ENCODE results near the gene MYOM1. TPM values are rescaled to one million over a fixed set of nuclear protein-coding genes. Genes with fewer than 3 reads are reported as not detected.

Gene MYOM1
- total RNA-seq, 1 donor = 0.86 TPM

DNA sequence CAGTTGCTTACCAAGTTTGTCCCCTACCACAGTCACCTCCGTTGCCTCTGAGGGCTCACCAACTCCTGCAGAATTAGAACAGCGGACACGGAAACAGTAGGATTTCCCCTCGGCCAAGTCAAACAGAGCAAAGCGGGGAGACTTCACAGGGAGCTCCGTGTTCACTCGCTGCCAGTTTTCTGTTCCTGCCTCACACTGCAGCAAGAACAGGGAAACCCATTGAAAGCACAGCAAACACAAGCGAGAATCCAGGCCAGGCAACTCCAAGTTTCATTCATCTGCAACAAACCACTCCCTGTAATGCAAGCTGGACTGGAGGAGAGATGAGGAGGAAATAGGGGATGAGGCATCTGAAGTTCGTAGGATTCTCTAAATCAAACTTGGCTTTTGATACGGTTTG is 84.2 kb downstream of the MYOM1 start:
- H3K4me3 ChIP-seq (ENCODE audit: low read depth, low read length) = no peak overlapping the region
- TF ChIP-seq, protein P1, sequence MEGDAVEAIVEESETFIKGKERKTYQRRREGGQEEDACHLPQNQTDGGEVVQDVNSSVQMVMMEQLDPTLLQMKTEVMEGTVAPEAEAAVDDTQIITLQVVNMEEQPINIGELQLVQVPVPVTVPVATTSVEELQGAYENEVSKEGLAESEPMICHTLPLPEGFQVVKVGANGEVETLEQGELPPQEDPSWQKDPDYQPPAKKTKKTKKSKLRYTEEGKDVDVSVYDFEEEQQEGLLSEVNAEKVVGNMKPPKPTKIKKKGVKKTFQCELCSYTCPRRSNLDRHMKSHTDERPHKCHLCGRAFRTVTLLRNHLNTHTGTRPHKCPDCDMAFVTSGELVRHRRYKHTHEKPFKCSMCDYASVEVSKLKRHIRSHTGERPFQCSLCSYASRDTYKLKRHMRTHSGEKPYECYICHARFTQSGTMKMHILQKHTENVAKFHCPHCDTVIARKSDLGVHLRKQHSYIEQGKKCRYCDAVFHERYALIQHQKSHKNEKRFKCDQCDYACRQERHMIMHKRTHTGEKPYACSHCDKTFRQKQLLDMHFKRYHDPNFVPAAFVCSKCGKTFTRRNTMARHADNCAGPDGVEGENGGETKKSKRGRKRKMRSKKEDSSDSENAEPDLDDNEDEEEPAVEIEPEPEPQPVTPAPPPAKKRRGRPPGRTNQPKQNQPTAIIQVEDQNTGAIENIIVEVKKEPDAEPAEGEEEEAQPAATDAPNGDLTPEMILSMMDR (IDR thresholded peaks at IDR 0.05; ENCODE audit: insufficient read depth, low read depth, low read length) = no peak
- no peak for DNase-seq (ENCODE audit: low read depth)

DNA sequence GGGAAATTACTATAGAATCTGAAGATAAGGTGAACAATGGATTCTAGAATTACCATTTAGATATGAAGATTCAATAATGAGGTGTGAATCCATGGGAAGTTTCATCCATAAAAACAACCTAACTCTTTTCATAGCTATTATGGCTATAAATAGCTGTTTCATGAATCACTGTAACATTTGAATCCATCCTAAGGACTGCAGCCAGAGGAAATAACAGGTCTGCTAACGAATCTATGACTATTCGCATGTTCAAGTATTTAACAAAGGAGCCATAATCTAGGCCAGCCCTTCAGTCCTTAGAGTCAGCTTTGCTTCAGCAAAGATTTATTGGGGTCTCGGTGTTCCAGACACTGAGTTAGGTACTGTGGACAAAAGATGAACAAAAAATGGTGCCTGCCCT is 87.1 kb downstream of the MYOM1 start:
- DNase-seq (ENCODE audit: low read depth) = no peak
- TF ChIP-seq, protein P1 (IDR thresholded peaks at IDR 0.05; ENCODE audit: insufficient read depth, low read depth, low read length) = no peak
- H3K4me3 ChIP-seq (ENCODE audit: low read depth, low read length) = no peak overlapping the region

DNA sequence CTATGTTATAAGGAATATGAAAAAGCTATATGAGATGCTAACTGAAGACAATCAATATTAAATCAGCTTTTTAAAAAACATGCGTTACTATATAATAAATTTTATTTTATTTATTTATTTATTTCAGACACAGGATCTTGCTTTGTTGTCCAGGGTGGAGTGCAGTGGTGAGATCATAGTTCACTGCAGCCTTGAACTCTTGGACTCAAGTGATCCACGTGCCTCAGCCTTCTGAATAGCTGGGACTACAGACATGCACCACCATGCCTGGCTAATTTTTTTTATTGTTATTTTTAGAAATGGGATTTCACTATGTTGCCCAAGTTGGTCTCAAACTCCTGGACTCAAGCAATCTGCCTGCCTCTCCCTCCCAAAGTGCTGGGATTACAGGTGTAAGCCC is 89.4 kb downstream of the MYOM1 start:
- no peak overlapping the region for H3K4me3 ChIP-seq (ENCODE audit: low read depth, low read length)
- no peak for DNase-seq (ENCODE audit: low read depth)
- TF ChIP-seq, protein P1 (IDR thresholded peaks at IDR 0.05; ENCODE audit: insufficient read depth, low read depth, low read length) = no peak

DNA sequence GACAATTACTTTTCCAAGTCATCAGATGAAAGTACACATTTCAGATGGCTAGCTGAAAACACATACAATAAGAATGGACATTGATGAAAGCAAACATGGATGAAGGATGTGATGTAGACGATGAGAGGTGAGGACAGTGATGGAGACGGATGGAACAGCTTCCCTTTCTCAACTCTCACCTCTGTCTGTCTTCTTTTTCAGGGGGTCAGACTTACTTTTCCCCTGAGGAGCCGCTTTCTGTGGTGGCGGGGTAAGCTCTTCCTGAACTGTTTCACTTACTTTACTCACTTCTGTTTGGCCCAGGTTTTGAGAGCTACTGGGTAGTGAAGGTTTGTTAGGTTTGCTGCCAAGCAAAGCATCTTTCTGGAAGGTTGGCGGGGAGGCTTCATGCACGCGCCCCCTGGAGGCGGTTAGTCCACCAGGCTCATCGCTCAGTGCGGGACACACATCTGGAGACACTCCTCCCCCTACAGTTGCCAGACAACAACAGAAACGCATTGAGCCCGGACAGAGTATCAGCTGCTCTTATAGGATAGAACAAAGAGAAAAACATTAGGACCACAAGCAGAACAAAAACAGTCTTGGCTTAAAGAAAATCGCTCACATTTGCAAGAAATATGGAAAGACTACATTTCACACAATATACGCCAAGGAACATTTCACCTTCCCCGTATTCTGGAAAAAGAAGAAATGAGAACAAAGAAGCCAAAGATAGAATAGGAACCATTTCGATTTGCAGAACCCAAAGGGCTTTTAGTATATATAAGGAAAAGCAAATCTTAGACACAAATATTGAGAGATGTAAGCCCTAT is 90.5 kb downstream of the MYOM1 start:
- H3K4me3 ChIP-seq (ENCODE audit: low read depth, low read length) = no peak overlapping the region
- TF ChIP-seq, protein P1 (IDR thresholded peaks at IDR 0.05; ENCODE audit: insufficient read depth, low read depth, low read length) = peak; percentile 94
- peak; percentile 83 for DNase-seq (ENCODE audit: low read depth)

DNA sequence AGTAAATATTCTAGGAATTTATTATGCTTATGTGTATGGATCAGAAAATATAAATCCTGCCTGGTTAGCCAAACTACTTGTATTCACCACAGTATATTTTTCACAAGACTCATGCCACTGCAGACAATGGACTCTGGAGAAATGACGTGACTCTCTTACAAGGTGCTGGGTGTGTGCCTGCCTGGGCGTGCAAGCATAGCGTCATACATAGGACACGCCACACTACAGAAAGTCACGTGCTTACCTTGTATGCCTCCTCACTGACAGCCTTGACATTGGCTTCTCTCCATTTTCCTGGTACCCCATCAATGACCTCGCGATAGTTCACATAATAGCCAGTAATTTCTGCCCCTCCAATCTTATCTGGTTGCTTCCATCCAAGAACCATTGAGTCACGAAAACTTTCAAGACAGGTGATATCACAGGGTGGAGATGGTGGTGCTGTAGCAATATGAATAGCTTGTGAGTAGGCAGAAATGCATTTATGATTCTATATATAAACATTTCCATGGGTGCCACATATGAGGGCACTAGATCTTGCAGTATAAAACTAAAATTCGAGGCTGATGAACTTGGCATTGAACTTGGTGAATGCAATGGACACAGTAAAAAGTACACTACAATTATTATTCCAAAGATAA is 93.2 kb downstream of the MYOM1 start:
- no peak overlapping the region for H3K4me3 ChIP-seq (ENCODE audit: low read depth, low read length)
- TF ChIP-seq, protein P1 (IDR thresholded peaks at IDR 0.05; ENCODE audit: insufficient read depth, low read depth, low read length) = no peak
- no peak for DNase-seq (ENCODE audit: low read depth)

DNA sequence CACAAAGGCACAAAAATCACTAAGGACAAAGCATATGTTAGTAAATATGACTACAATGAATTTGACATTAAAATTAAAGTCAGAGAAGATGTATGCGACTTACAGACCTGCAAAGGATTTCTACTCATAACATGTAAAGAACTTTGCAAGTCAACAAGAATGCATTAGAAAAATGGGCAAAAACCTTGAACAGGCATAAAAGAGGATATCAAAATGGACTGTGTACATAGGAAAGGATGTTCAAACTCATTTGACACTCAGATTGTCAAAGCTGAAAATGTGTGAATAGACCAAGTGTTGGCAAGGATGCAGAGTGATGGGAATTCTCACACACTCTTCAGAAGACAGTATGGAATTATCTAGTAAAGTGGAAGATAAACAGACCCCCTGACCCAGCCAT is 94.9 kb downstream of the MYOM1 start:
- DNase-seq (ENCODE audit: low read depth) = no peak
- TF ChIP-seq, protein P1 (IDR thresholded peaks at IDR 0.05; ENCODE audit: insufficient read depth, low read depth, low read length) = no peak
- no peak overlapping the region for H3K4me3 ChIP-seq (ENCODE audit: low read depth, low read length)

Measured in fibroblast of villous mesenchyme (primary cell).